Fibroblast of skin of right quadriceps (primary cell): Measurements from ENCODE around the gene CAMKK2.
"Not testable (repeated sequence)": the region's sequence is repeated elsewhere in the genome, so short reads cannot be mapped to it uniquely, and the experiment has no call there.

Experiments used
- DNase-seq: peaks from one replicate; pipeline ENCODE4 v3.0.0-alpha.2; 2013

CAMKK2 gene

GRCh38 chr12:121296618-121297434 lies at the start of gene CAMKK2:
Gene CAMKK2 (minus strand): TSS chr12:121296709. CDS start chr12:121274526, 22,183 bp downstream.
- peak; percentile 82 for DNase-seq

GRCh38 chr12:121345151-121345815 lies 48.8 kb upstream of the CAMKK2 start:
- no peak for DNase-seq

GRCh38 chr12:121344506-121344905 lies 48.0 kb upstream of the CAMKK2 start:
- DNase-seq, result no peak

- DNase-seq, result no peak
Observed at GRCh38 chr12:121337416-121337815, 40.9 kb upstream of the CAMKK2 start.

- DNase-seq, result peak; percentile 66
Observed at GRCh38 chr12:121334513-121335343, 38.2 kb upstream of the CAMKK2 start.

GRCh38 chr12:121333747-121334146 lies 37.2 kb upstream of the CAMKK2 start:
- no peak for DNase-seq

- no peak for DNase-seq
Observed at GRCh38 chr12:121331248-121331647, 34.7 kb upstream of the CAMKK2 start.

- no peak for DNase-seq
Observed at GRCh38 chr12:121330692-121331091, 34.2 kb upstream of the CAMKK2 start.

GRCh38 chr12:121330195-121330594 lies 33.7 kb upstream of the CAMKK2 start:
- no peak for DNase-seq

- no peak for DNase-seq
Observed at GRCh38 chr12:121328620-121329019, 32.1 kb upstream of the CAMKK2 start.

GRCh38 chr12:121326996-121327674 lies 30.6 kb upstream of the CAMKK2 start:
- DNase-seq, result no peak

- no peak for DNase-seq
Observed at GRCh38 chr12:121325922-121326396, 29.4 kb upstream of the CAMKK2 start.

GRCh38 chr12:121323908-121324307 lies 27.4 kb upstream of the CAMKK2 start:
- DNase-seq, result no peak

GRCh38 chr12:121318121-121318520 lies 21.6 kb upstream of the CAMKK2 start:
- no peak for DNase-seq

- DNase-seq, result no peak
Observed at GRCh38 chr12:121314431-121314830, 17.9 kb upstream of the CAMKK2 start.

GRCh38 chr12:121310231-121310630 lies 13.7 kb upstream of the CAMKK2 start:
- not testable (repeated sequence) for DNase-seq

GRCh38 chr12:121307397-121307796 lies 10.9 kb upstream of the CAMKK2 start:
- not testable (repeated sequence) for DNase-seq

GRCh38 chr12:121304306-121304705 lies 7.8 kb upstream of the CAMKK2 start:
- DNase-seq, result no peak

GRCh38 chr12:121301876-121302275 lies 5.4 kb upstream of the CAMKK2 start:
- no peak for DNase-seq

- no peak for DNase-seq
Observed at GRCh38 chr12:121300083-121300819, 3.7 kb upstream of the CAMKK2 start.

- DNase-seq, result no peak
Observed at GRCh38 chr12:121299662-121300061, 3.2 kb upstream of the CAMKK2 start.

GRCh38 chr12:121298411-121298810 lies 1.9 kb upstream of the CAMKK2 start:
- not testable (repeated sequence) for DNase-seq
